Panc1 (cell line): ENCODE results near the gene CD300LF. TPM values are rescaled to one million over a fixed set of nuclear protein-coding genes. Genes with fewer than 3 reads are reported as not detected.

Experiments
- ATAC-seq: fragments of 200-7000 bp; cut with Tn5 transposase; 2 replicates; pipeline ENCODE4 v1.9.1; 2020; ENCODE audit warnings: mild to moderate bottlenecking, moderate library complexity
- BruUV-seq: library from RNA; stranded (reverse); fragments of 400-500 nt; replicated peaks from 2 replicates; lab custom pipeline; 2021; lab: Mats Ljungman, UMichigan
- CTCF ChIA-PET: fragments of 300-600 bp; sonication (Branson Sonifier 250); formaldehyde crosslinking; loops from one replicate; lab custom pipeline; 2022; ENCODE audit warnings: antibody characterized with exemption; lab: Charles Lee
- POLR2A ChIA-PET: fragments of 300-600 bp; sonication (Branson Sonifier 250); formaldehyde crosslinking; loops from one replicate; lab custom pipeline; 2022; ENCODE audit warnings: antibody characterized with exemption; lab: Charles Lee
- DNase-seq: peaks from one replicate; pipeline ENCODE4 v3.0.0-alpha.2; 2010; ENCODE audit warnings: low read depth, low spot score
- H3K27ac ChIP-seq: 2 replicates; pipeline ENCODE4 v1.5.1; 2011; ENCODE audit warnings: mild to moderate bottlenecking, low read length, inconsistent platforms
- H3K27me3 ChIP-seq: fragments of 200-500 bp; sonication (Bioruptor generic); 2 replicates; pipeline ENCODE4 v1.6.0; 2014; ENCODE audit warnings: low read length, inconsistent platforms; ENCODE audit not compliant: control insufficient read depth, insufficient read depth
- H3K36me3 ChIP-seq: fragments of 200-500 bp; sonication (Bioruptor generic); 2 replicates; pipeline ENCODE4 v1.5.1; 2014; ENCODE audit warnings: inconsistent platforms, mild to moderate bottlenecking, low read length, moderate library complexity; ENCODE audit not compliant: control insufficient read depth, insufficient read depth
- H3K4me1 ChIP-seq: 2 replicates; pipeline ENCODE4 v1.5.1; 2011; ENCODE audit warnings: inconsistent platforms, mild to moderate bottlenecking, low read length, moderate library complexity; ENCODE audit not compliant: control insufficient read depth, insufficient read depth
- H3K4me3 ChIP-seq, 2 experiments: 2 replicates each; pipeline ENCODE4 v1.5.1; 2011 to 2012; ENCODE audit warnings: low read depth in 2 of 2, low read length in 2 of 2, mild to moderate bottlenecking in 2 of 2, inconsistent platforms in 1 of 2, moderate library complexity in 1 of 2
- H3K9me3 ChIP-seq: fragments of 200-500 bp; sonication (Bioruptor generic); 2 replicates; pipeline ENCODE4 v1.5.1; 2014; ENCODE audit warnings: low read depth, mild to moderate bottlenecking, inconsistent platforms, low read length, moderate library complexity; ENCODE audit not compliant: control insufficient read depth, insufficient read depth
- POLR2AphosphoS5 ChIP-seq: IDR thresholded peaks from 2 replicates; pipeline ENCODE4 v1.6.1; 2012; ENCODE audit warnings: mild to moderate bottlenecking, low read depth, low read length, moderate library complexity
- REST ChIP-seq, 2 experiments: IDR thresholded peaks; 2 replicates each; pipeline ENCODE4 v1.6.1; 2011 to 2012; ENCODE audit warnings: low read depth in 2 of 2, control low read depth in 1 of 2, low read length in 1 of 2, mild to moderate bottlenecking in 1 of 2, moderate library complexity in 1 of 2; ENCODE audit not compliant: insufficient read depth in 1 of 2
- SIN3A ChIP-seq: IDR thresholded peaks from 2 replicates; pipeline ENCODE4 v1.6.1; 2012; ENCODE audit warnings: low read depth, mild to moderate bottlenecking, low read length, moderate library complexity, borderline replicate concordance; ENCODE audit not compliant: insufficient read depth
- TCF7L2 ChIP-seq: IDR thresholded peaks from 2 replicates; pipeline ENCODE4 v1.6.1; 2011; ENCODE audit warnings: mild to moderate bottlenecking, low read depth, low read length, inconsistent platforms
- in situ Hi-C: cut with HindIII; loops from 2 replicates; pipeline ENCODE4 v1.10.0; 2016; ENCODE audit warnings: low sequenced_read_pairs, low pct_unique_long_range_greater_than_20kb
- intact Hi-C: fragments of 100-400 bp; cut with micrococcal nuclease; formaldehyde crosslinking; loops from one replicate; pipeline ENCODE4 v1.10.0; 2022; ENCODE audit not compliant: unreplicated experiment
- total RNA-seq: library from RNA; stranded (reverse); gene quantifications from one replicate; pipeline ENCODE4 v1.2.1, GENCODE V29; 2021; ENCODE audit not compliant: unreplicated experiment
- TF ChIP-seq, protein P1 (sequence below): fragments of 450-650 bp; IDR thresholded peaks from 2 replicates; pipeline ENCODE4 v1.5.1; 2017; ENCODE audit warnings: mild to moderate bottlenecking

Gene CD300LF
- total RNA-seq, 1 experiment from 2014 or later = not detected

DNA sequence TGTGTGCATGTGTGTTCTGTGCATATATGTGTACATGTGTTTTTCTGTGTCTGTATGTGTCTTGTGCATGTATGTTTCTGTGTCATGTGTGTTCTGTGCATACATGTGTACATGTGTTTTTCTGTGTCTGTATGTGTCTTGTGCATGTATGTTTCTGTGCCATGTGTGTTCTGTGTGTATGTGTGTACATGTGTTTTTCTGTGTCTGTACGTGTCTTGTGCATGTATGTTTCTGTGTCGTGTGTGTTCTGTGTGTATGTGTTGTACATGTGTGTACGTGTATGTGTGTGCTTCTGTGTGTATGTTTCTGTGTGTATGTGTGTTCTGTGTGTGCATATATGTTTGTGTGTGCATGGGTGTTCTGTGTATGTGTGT is 16.0 kb upstream of the CD300LF start:
- H3K9me3 ChIP-seq = no peaks in the 10 kb centered on the region
- in situ Hi-C loops = no loop called here
- no peak for DNase-seq
- no peak overlapping the region for H3K27ac ChIP-seq
- CTCF ChIA-PET = no interaction called here
- POLR2A ChIA-PET = no interaction called here
- TF ChIP-seq, protein P1, sequence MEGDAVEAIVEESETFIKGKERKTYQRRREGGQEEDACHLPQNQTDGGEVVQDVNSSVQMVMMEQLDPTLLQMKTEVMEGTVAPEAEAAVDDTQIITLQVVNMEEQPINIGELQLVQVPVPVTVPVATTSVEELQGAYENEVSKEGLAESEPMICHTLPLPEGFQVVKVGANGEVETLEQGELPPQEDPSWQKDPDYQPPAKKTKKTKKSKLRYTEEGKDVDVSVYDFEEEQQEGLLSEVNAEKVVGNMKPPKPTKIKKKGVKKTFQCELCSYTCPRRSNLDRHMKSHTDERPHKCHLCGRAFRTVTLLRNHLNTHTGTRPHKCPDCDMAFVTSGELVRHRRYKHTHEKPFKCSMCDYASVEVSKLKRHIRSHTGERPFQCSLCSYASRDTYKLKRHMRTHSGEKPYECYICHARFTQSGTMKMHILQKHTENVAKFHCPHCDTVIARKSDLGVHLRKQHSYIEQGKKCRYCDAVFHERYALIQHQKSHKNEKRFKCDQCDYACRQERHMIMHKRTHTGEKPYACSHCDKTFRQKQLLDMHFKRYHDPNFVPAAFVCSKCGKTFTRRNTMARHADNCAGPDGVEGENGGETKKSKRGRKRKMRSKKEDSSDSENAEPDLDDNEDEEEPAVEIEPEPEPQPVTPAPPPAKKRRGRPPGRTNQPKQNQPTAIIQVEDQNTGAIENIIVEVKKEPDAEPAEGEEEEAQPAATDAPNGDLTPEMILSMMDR = no peak
- TF ChIP-seq POLR2AphosphoS5 = no peak
- no peak for TF ChIP-seq TCF7L2
- TF ChIP-seq REST (IDR thresholded peaks at IDR 0.05; ENCODE audit: insufficient read depth in 1 of 2, low read depth in 2 of 2, low read length in 1 of 2) = no peak
- no peak overlapping the region for H3K4me3 ChIP-seq
- BruUV-seq = no TSS peak
- H3K36me3 ChIP-seq = no peaks in the 10 kb centered on the region
- no peaks in the 10 kb centered on the region for H3K27me3 ChIP-seq
- intact Hi-C loops = no loop called here
- no peak for ATAC-seq
- H3K4me1 ChIP-seq = no peaks in the 10 kb centered on the region

DNA sequence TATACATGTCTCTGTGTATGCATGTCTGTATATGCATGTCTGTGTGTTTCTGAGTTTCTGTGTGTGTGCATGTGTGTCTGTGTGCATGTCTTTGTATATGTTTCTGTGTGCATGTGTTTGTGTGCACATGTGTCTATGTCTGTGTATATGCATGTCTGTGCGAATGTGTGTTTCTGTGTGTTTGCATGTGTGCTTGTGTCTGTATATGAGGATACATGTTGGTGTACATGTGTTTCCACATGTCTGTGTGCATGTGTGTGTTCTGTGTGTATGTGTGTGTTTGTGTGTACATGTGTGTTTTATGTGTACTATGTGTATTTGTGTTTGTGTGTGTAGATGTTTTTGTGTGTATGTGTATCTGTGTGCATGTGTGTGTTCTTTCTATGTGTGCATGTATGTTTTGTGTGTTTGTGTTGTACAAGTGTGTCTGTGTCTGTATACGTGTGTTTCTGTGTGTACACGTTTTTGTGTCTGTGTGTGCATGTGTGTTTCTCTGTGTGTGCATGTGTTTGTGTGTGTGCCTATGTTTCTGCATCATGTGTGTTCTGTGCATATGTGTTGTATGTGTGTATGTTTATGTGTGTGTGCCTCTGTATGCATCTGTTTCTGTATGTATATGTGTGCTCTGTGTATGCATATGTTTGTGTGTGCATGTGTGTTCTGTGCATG is 15.4 kb upstream of the CD300LF start:
- in situ Hi-C loops (no loop called here), intact Hi-C loops (no loop called here)
- Histone ChIP-seq H3K27ac (no peak overlapping the region), H3K4me1 (no peaks in the 10 kb centered on the region), H3K36me3 (no peaks in the 10 kb centered on the region), H3K4me3 (no peak overlapping the region), H3K9me3 (no peaks in the 10 kb centered on the region), H3K27me3 (no peaks in the 10 kb centered on the region)
- TF ChIP-seq, protein P1 = no peak
- no peak for TF ChIP-seq TCF7L2
- TF ChIP-seq REST (IDR thresholded peaks at IDR 0.05; ENCODE audit: insufficient read depth in 1 of 2, low read depth in 2 of 2, low read length in 1 of 2) = no peak
- TF ChIP-seq POLR2AphosphoS5 = no peak
- no peak for TF ChIP-seq SIN3A
- DNase-seq (no peak), ATAC-seq (no peak)
- BruUV-seq = no TSS peak
- POLR2A ChIA-PET = no interaction called here
- CTCF ChIA-PET = no interaction called here
